Hepatocyte (in vitro differentiated cells): ENCODE measurements around the gene NBDY.

Experiments
- CTCF ChIP-seq: fragments of 200-600 bp; sonication (generic); IDR thresholded peaks from 2 replicates; pipeline ENCODE4 v1.5.1; 2016; ENCODE audit warnings: antibody characterized with exemption, mild to moderate bottlenecking; ENCODE audit not compliant: poor library complexity
- EZH2 ChIP-seq: fragments of 200-600 bp; sonication (generic); IDR thresholded peaks from 2 replicates; pipeline ENCODE4 v1.6.1; 2016; ENCODE audit warnings: antibody characterized with exemption, mild to moderate bottlenecking, borderline replicate concordance
- EZH2phosphoT487 ChIP-seq: fragments of 200-600 bp; sonication (generic); IDR thresholded peaks from one replicate; pipeline ENCODE4 v1.6.1; 2018; ENCODE audit warnings: antibody characterized with exemption, mild to moderate bottlenecking, low read depth, moderate library complexity; ENCODE audit not compliant: unreplicated experiment, severe bottlenecking

GRCh38 chrX:56761167-56761566 lies 32.1 kb downstream of the NBDY start:
- TF ChIP-seq CTCF (no peak), EZH2phosphoT487 (no peak), EZH2 (no peak)
